PFSK-1 (cell line): ENCODE measurements around the gene CPT1A. TPM values are rescaled to one million over a fixed set of nuclear protein-coding genes. Genes with fewer than 3 reads are reported as not detected.

Experiments
- FOXP2 ChIP-seq: optimal IDR thresholded peaks from 2 replicates; pipeline ENCODE3; 2011; ENCODE audit warnings: borderline replicate concordance, control low read depth, inconsistent platforms; ENCODE audit not compliant: insufficient read depth; ENCODE audit errors: extremely low read length, extremely low read depth
- POLR2AphosphoS5 ChIP-seq: IDR thresholded peaks from 2 replicates; pipeline ENCODE4 v1.6.1; 2012; ENCODE audit warnings: low read depth, mild to moderate bottlenecking, control low read depth, low read length, moderate library complexity
- REST ChIP-seq, 2 experiments: IDR thresholded peaks; 2 replicates each; pipeline versions ENCODE4 v1.6.1 to v1.8.0; 2011 to 2012; ENCODE audit warnings: low read depth in 2 of 2, low read length in 2 of 2, control low read depth in 1 of 2, inconsistent platforms in 1 of 2, mild to moderate bottlenecking in 1 of 2, moderate library complexity in 1 of 2; ENCODE audit not compliant: insufficient read depth in 1 of 2
- SIN3A ChIP-seq: IDR thresholded peaks from 2 replicates; pipeline ENCODE4 v1.6.1; 2012; ENCODE audit warnings: mild to moderate bottlenecking, low read length, moderate library complexity, borderline replicate concordance; ENCODE audit not compliant: insufficient read depth
- TAF1 ChIP-seq: IDR thresholded peaks from 2 replicates; pipeline ENCODE4 v1.6.1; 2012; ENCODE audit warnings: low read length, control low read depth, borderline replicate concordance; ENCODE audit not compliant: insufficient read depth
- polyA plus RNA-seq: library from polyadenylated mRNA; unstranded; fragments of >200 nt; gene quantifications from one replicate; pipeline ENCODE4 v1.2.1, GENCODE V29; 2012; ENCODE audit warnings: low read depth, missing spikeins; ENCODE audit not compliant: insufficient read length

The CPT1A gene
- polyA plus RNA-seq = 76.6 TPM

- TF ChIP-seq REST (IDR thresholded peaks at IDR 0.05; ENCODE audit: insufficient read depth in 1 of 2, low read depth in 2 of 2, low read length in 2 of 2) (no peak), TAF1 (no peak), POLR2AphosphoS5 (no peak), FOXP2 (no peak), SIN3A (no peak)
Observed at GRCh38 chr11:68841718-68842426, at the start of gene CPT1A. Gene CPT1A (minus strand): TSS chr11:68841916. CDS start chr11:68815474, 26,442 bp downstream.

GRCh38 chr11:68890490-68891231, 48.9 kb upstream of the CPT1A start:
- TF ChIP-seq SIN3A (peak; percentile 90; the same call in 1 of the 2 replicates), TAF1 (no peak), FOXP2 (peak; percentile 20)

- no peak for TF ChIP-seq FOXP2
- TF ChIP-seq REST (IDR thresholded peaks at IDR 0.05; ENCODE audit: insufficient read depth in 1 of 2, low read depth in 2 of 2, low read length in 2 of 2) = no peak
- TF ChIP-seq TAF1 = no peak
- TF ChIP-seq POLR2AphosphoS5 = no peak
- TF ChIP-seq SIN3A = no peak
Observed at GRCh38 chr11:68889948-68890446, 48.3 kb upstream of the CPT1A start.

- TF ChIP-seq TAF1 = no peak
- TF ChIP-seq FOXP2 = no peak
- no peak for TF ChIP-seq POLR2AphosphoS5
- no peak for TF ChIP-seq SIN3A
- TF ChIP-seq REST (IDR thresholded peaks at IDR 0.05; ENCODE audit: insufficient read depth in 1 of 2, low read depth in 2 of 2, low read length in 2 of 2) = no peak
Observed at GRCh38 chr11:68882391-68882790, 40.7 kb upstream of the CPT1A start.

GRCh38 chr11:68881320-68881719, 39.6 kb upstream of the CPT1A start:
- TF ChIP-seq SIN3A = no peak
- no peak for TF ChIP-seq FOXP2
- no peak for TF ChIP-seq POLR2AphosphoS5
- TF ChIP-seq TAF1 = no peak
- TF ChIP-seq REST (IDR thresholded peaks at IDR 0.05; ENCODE audit: insufficient read depth in 1 of 2, low read depth in 2 of 2, low read length in 2 of 2) = no peak
